GM12872 (cell line): ENCODE results near the gene MAP2K5.

ENCODE experiments used
- CTCF ChIP-seq: IDR thresholded peaks from 3 replicates; pipeline ENCODE4 v1.5.1; 2011; ENCODE audit warnings: low read depth, mild to moderate bottlenecking, low read length, moderate library complexity; ENCODE audit not compliant: insufficient read depth

Gene MAP2K5

DNA sequence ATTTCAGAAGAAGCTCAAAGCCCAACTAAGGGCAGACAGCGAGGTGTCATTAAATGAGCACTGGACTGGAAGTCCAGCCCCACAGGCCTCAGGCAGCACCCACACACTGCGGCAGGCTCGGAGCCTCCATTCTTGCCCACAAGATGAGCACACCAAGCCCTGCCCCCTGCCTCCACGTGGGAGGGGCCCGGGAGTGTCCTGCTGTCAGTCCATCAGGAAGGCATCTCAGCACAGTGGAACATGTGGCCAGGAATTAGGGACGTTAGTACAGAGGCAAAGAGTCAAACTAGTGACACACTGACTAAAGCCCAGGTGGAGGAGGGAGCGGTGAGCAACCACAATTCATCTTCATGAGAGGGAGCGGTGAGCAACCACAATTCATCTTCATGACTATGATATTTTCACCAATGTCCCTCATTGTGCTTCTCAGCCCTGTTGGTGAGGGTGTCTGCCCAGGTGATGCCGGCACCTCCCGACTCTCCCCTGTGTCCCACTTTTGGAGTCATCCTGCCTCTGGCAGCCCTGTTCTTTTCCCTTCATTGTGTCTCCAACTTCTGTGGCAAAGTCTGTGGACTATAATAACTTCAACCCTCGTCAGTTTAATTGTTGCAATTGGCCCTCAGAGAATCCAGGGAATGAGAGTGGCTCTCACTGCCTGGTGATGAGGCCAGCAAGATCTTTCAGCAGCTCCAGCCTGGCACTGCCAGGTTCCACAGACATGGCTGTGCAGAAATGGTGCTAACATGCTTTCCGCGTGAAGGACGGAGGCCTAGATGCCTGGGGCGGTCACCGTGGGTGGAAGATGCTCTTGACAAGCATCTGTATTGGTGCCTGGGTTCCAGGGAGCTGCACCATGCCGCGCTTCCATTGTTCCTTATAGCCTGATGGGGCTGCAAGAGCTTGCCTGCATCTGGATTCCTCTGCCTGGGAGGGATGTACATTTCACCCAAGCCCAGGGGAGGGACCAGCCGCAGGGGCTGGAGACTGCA lies 259.7 kb downstream of the MAP2K5 start:
- TF ChIP-seq CTCF: no peak

GRCh38 chr15:67803299-67803698 lies 260.8 kb downstream of the MAP2K5 start:
- TF ChIP-seq CTCF: 0 out of 3 replicates have a peak, but pooled peaks have one; percentile 17

DNA sequence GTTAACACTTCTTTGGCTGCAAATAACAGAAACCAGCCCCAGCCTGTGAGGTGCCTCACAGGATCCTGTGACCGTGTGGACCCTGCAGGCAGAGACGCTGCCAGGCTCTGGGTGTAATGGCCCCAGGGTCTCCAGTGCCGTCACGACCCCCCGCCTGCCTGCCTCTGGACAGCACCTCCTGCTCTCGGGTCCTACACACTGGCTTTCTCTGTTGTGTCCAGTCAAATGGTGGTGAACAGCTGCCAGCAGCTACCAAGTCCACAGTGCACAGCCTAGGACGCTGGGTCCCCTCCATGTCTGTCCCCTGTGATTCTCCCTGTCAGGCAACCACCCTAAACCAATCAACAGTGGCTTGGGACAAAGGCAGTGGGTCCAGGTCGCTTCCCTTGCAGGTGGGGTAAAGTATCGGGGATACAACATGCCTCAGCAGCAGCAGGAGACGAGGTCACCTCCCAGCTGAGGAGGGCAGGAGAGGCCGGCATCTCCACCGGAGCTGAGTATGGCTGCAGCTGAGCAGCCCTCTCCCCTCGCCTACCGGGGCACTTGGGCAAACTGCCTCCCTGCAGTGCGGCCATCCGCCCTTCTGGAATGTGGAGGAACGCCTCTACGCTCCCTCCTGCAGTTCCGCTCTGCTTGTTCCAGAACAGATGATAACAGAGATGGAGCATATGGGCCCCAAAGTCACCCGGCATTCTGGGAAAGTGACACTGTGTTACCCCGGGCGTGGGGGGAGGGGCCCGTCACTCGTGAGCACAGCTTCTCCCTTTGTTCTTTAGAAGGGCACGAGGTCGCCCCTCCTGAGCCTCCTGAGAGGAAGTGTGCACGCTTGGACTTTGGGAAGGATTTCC lies 261.7 kb downstream of the MAP2K5 start:
- TF ChIP-seq CTCF: no peak

- no peak for TF ChIP-seq CTCF
Observed at GRCh38 chr15:67805008-67805665, 262.6 kb downstream of the MAP2K5 start.

DNA sequence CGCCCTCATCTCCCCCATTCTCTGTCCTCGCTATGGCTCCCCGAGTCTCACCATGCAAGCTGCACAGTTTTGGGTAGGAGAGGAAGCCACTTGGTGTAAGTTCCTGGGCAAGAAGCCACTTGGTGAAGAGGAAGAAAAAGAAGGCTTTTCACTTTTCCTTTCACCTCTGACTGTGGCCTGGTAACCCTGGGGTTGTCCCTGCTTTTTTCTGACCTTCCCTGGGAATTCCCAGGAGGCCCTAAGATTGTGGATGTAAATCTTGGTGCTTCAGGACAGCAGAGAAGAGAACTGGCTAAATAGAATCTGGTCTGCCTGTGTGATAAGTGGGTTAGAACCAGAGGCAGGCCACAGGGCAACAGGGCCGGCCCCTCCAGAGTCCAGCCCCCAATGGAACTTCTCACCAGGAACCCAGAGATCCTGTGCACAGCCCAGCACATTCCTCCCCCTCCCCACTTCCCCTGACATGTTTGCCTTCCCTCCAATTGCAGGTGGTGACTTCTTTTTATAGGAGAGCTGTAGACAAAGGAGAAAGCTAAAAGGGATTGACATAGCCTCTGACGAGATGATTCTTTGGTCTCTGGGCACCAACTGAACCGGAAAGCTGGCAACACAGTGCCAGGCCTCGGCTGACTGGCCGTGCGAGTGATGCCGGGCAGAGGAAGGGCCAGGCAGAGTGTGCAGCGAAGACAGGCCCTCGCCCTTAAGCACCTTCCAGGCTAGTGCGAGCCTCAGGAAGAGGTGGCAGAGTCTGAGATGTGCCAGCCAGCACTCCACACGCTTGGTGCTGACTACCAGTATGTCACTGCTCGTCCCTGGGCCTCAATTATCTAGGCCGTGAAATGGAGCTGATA lies 263.4 kb downstream of the MAP2K5 start:
- TF ChIP-seq CTCF: no peak

DNA sequence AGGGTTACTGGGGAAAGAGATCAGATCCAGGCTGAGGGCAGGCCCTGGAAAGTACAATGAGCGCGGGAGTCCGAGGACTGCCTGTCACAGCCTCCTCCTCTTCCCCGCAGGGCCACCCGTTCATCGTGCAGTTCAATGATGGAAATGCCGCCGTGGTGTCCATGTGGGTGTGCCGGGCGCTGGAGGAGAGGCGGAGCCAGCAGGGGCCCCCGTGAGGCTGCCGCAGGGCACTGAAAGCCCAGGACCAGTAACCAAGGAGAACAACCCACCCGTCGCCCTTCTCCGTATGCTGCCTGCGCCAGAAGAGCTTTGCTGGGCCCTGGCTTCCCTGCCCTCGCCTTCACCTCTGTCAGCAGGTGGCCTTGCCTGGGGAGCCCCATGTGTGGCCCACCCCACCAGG lies 264.0 kb downstream of the MAP2K5 start:
- no peak for TF ChIP-seq CTCF
